Immature natural killer cell (primary cell): ENCODE measurements around the gene FBXO39. TPM values are rescaled to one million over a fixed set of nuclear protein-coding genes. Genes with fewer than 3 reads are reported as not detected.

Experiments used
- polyA plus RNA-seq, 3 donors: library from polyadenylated mRNA; unstranded; fragments of 300-500 nt; fragmentation: Illumina TruSeq; gene quantifications; one replicate each; pipeline ENCODE4 v1.2.3, GENCODE V29; 2021

Gene FBXO39
- polyA plus RNA-seq, 3 donors from 2014 or later, result not detected

Other genes starting within 250 kb of the FBXO39 start
- under 1 TPM in 1 of 3 donors, not detected in 2; 0.02 TPM for gene PITPNM3, start 219.7 kb upstream of the FBXO39 start, polyA plus RNA-seq
- 1 to 10 TPM in 2 of 3 donors, under 1 TPM in 1; 0.19 to 2.0 (median 1.1) TPM for gene KIAA0753, start 135.5 kb upstream of the FBXO39 start, polyA plus RNA-seq
- gene TXNDC17, start 135.2 kb upstream of the FBXO39 start, polyA plus RNA-seq, result 100 to 1,000 TPM in 2 of 3 donors, 10 to 100 TPM in 1; 79.2 to 111 (median 107) TPM
- gene MED31, start 124.6 kb upstream of the FBXO39 start, polyA plus RNA-seq, result 10 to 100 TPM; 34.0 to 50.8 (median 34.4) TPM
- 1 to 10 TPM in 2 of 3 donors, not detected in 1; 1.7 to 5.2 TPM for gene C17orf100, start 124.5 kb upstream of the FBXO39 start, polyA plus RNA-seq
- not detected for gene SLC13A5, start 62.8 kb upstream of the FBXO39 start, polyA plus RNA-seq
- gene XAF1, start 20.2 kb upstream of the FBXO39 start, polyA plus RNA-seq, result 10 to 100 TPM in 2 of 3 donors, 1 to 10 TPM in 1; 9.7 to 79.6 (median 39.2) TPM
- not detected for gene TEKT1, start 55.5 kb downstream of the FBXO39 start, polyA plus RNA-seq
- under 1 TPM; 0.24 to 0.92 (median 0.83) TPM for gene ALOX12, start 219.8 kb downstream of the FBXO39 start, polyA plus RNA-seq
- 100 to 1,000 TPM; 449 to 922 (median 670) TPM for gene RNASEK, start 236.4 kb downstream of the FBXO39 start, polyA plus RNA-seq
- under 1 TPM in 1 of 3 donors, not detected in 2; 0.10 TPM for gene BCL6B, start 246.8 kb downstream of the FBXO39 start, polyA plus RNA-seq